ENCODE data around the gene KIF3A.

The KIF3A gene

GRCh38 chr5:132751971-132752580, 14.7 kb upstream of the KIF3A start:
- in situ Hi-C loops (cut with MboI; ENCODE audit: low sequenced_read_pairs, unreplicated experiment), result no loop called here
- no peak for DNase-seq (ENCODE audit: low spot score)
- TF ChIP-seq CTCF (IDR thresholded peaks at IDR 0.05; ENCODE audit: borderline replicate concordance, control extremely low read depth, extremely low read depth, insufficient read depth, missing control alignments), result no peak

- no peak for TF ChIP-seq CTCF (IDR thresholded peaks at IDR 0.05; ENCODE audit: borderline replicate concordance, control extremely low read depth, extremely low read depth, insufficient read depth, missing control alignments)
- in situ Hi-C loops (cut with MboI; ENCODE audit: low sequenced_read_pairs, unreplicated experiment), result no loop called here
- peak; percentile 81 for DNase-seq (ENCODE audit: low spot score)
Observed at GRCh38 chr5:132751444-132751843, 14.1 kb upstream of the KIF3A start.

GRCh38 chr5:132750471-132751230, 13.3 kb upstream of the KIF3A start:
- peak; percentile 38 for DNase-seq (ENCODE audit: low spot score)
- in situ Hi-C loops (cut with MboI; ENCODE audit: low sequenced_read_pairs, unreplicated experiment), result no loop called here
- no peak for TF ChIP-seq CTCF (IDR thresholded peaks at IDR 0.05; ENCODE audit: borderline replicate concordance, control extremely low read depth, extremely low read depth, insufficient read depth, missing control alignments)

- peak; percentile 13 for DNase-seq (ENCODE audit: low spot score)
- TF ChIP-seq CTCF (IDR thresholded peaks at IDR 0.05; ENCODE audit: borderline replicate concordance, control extremely low read depth, extremely low read depth, insufficient read depth, missing control alignments), result no peak
- in situ Hi-C loops (cut with MboI; ENCODE audit: low sequenced_read_pairs, unreplicated experiment), result no loop called here
Observed at GRCh38 chr5:132749506-132749905, 12.2 kb upstream of the KIF3A start.

GRCh38 chr5:132748522-132749000, 11.2 kb upstream of the KIF3A start:
- TF ChIP-seq CTCF (IDR thresholded peaks at IDR 0.05; ENCODE audit: borderline replicate concordance, control extremely low read depth, extremely low read depth, insufficient read depth, missing control alignments), result no peak
- in situ Hi-C loops (cut with MboI; ENCODE audit: low sequenced_read_pairs, unreplicated experiment), result no loop called here
- peak; percentile 5 for DNase-seq (ENCODE audit: low spot score)

- no peak for TF ChIP-seq CTCF (IDR thresholded peaks at IDR 0.05; ENCODE audit: borderline replicate concordance, control extremely low read depth, extremely low read depth, insufficient read depth, missing control alignments)
- in situ Hi-C loops (cut with MboI; ENCODE audit: low sequenced_read_pairs, unreplicated experiment), result no loop called here
- peak; percentile 50 for DNase-seq (ENCODE audit: low spot score)
Observed at GRCh38 chr5:132747616-132748440, 10.5 kb upstream of the KIF3A start.

Data from GM13976 (cell line).